ENCODE results near the gene CACNA2D4.

The CACNA2D4 gene

DNA sequence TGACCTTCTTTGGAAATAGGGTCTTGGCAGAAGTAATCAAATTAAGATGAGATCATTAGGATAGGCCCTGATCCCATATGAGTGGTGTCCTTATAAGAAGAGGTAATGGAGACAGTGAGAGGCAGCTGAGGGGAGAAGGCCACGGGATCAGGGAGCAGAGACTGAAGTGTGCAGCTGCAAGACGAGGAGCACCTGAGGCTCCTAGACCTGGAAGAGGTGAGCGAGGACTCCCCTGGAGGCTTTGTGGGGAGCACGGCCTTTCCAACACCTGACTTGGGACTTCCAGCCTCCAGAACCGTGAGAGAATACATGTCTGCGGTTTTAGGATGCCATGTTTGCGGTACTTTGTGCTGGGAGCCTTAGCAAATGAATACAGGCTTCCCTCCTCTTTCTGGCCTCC lies 60.6 kb downstream of the CACNA2D4 start:
- TF ChIP-seq, protein P1, sequence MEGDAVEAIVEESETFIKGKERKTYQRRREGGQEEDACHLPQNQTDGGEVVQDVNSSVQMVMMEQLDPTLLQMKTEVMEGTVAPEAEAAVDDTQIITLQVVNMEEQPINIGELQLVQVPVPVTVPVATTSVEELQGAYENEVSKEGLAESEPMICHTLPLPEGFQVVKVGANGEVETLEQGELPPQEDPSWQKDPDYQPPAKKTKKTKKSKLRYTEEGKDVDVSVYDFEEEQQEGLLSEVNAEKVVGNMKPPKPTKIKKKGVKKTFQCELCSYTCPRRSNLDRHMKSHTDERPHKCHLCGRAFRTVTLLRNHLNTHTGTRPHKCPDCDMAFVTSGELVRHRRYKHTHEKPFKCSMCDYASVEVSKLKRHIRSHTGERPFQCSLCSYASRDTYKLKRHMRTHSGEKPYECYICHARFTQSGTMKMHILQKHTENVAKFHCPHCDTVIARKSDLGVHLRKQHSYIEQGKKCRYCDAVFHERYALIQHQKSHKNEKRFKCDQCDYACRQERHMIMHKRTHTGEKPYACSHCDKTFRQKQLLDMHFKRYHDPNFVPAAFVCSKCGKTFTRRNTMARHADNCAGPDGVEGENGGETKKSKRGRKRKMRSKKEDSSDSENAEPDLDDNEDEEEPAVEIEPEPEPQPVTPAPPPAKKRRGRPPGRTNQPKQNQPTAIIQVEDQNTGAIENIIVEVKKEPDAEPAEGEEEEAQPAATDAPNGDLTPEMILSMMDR (IDR thresholded peaks at IDR 0.05; ENCODE audit: insufficient read depth, missing control alignments), result no peak
- FAIRE-seq (no peak), DNase-seq (ENCODE audit: insufficient read length, low spot score) (no peak)

DNA sequence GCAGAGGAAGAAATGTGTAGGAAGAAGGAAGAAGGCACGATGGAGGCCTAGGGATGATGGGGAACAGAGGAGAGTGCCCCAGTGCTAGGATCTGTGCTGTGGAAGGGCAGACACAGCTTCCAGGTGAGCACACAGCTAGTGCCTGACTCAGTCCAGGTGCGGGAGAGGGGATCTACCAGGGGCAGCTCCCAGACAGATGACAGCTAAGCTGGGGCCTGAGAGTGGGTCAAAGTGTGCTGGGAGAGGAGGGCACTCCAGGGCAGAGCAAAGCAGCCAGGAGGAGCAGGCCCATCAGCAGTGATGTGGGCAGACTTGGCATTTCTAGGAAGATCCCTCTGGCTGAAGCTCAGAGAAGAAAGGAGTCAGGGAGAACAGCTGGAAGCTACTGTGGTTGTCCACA lies 61.4 kb downstream of the CACNA2D4 start:
- TF ChIP-seq, protein P1 (IDR thresholded peaks at IDR 0.05; ENCODE audit: insufficient read depth, missing control alignments), result no peak
- FAIRE-seq, result no peak
- no peak for DNase-seq (ENCODE audit: insufficient read length, low spot score)

DNA sequence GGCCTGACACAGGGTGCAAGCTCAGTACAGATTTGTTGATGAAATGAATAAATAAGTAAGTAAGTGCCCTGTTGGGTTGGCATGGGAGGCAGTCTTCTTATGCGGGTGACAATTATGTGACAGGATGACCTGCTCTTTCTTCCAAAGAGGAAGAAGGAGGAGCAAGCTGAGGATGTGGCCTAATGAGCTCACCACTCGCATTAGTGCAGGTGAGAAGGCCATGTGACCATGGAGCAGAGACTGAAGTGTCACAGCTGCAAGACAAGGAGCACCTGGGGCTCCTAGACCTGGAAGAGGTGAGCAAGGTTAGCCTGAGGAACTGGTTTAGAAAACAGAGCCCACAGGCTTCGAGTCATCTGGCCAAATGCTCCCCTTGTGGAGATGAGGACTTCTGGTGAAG lies 63.2 kb downstream of the CACNA2D4 start:
- no peak for DNase-seq (ENCODE audit: insufficient read length, low spot score)
- TF ChIP-seq, protein P1 (IDR thresholded peaks at IDR 0.05; ENCODE audit: insufficient read depth, missing control alignments), result no peak
- FAIRE-seq, result no peak

DNA sequence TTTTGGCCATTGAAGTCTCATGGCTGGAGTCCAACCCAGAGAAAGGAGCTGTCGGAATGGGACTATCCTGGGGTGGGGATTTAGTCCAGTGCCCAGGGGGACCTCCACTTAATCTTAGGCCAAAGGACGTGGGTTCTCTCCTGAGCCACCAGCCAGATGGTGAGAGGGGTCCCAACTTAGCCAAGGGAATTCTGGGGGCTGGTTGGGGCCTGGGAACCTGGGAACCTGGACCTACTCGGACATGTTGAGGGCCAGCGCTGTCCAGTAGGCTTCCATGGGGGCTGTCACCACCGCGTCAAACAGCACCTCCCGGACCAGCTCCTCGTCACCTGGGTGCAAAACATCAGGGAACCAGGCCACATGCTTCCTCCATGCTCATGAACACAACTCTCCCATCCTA lies 64.7 kb downstream of the CACNA2D4 start:
- TF ChIP-seq, protein P1 (IDR thresholded peaks at IDR 0.05; ENCODE audit: insufficient read depth, missing control alignments), result no peak
- DNase-seq (ENCODE audit: insufficient read length, low spot score), result no peak
- no peak for FAIRE-seq

DNA sequence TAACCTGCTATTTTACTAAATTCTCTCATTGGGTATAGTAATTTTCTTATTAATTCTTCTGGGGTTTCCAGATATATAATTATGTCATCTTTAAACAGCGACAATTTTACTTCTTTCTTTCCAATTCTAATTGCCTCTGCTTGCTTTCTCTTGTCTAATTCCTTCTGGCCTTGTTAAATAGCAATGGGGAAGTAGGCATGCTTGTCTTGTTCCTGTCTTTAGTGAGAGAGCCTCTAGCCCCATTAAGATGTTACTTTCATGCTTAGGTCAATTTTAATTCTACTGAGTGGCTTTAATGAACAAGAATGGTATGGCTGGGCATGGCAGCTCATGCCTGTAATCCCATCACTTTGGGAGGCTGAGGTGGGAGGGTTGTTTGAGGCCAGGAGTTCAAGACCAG lies 66.4 kb downstream of the CACNA2D4 start:
- no peak for DNase-seq (ENCODE audit: insufficient read length, low spot score)
- FAIRE-seq, result no peak
- TF ChIP-seq, protein P1 (IDR thresholded peaks at IDR 0.05; ENCODE audit: insufficient read depth, missing control alignments), result no peak

DNA sequence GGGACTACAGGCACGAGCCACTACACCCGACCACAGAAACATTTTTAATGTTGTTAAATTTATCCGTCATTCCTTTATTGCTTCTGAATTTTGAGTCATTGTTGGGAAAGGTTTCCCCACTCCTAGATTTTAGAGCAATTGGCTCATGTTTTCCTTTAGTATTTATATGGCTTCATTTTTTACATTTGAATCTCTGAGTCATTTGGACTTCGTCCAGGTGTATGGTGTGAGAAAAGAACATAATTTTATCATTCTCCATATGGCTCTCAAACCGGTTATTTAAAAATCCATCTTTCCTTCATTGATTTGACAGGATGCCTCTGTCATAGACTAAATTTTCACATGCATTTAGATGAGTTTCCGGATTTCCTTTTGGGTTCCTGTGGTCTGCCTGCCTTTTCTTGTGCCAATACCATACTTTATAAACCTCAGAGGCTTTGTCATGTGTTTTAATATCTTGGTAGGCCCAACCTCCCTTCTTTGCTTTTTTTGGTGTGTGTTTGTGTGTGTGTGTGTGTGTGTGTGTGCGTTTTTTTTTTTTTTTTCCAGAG lies 67.2 kb downstream of the CACNA2D4 start:
- DNase-seq (ENCODE audit: insufficient read length, low spot score) (no peak), FAIRE-seq (no peak)
- TF ChIP-seq, protein P1 (IDR thresholded peaks at IDR 0.05; ENCODE audit: insufficient read depth, missing control alignments), result no peak

DNA sequence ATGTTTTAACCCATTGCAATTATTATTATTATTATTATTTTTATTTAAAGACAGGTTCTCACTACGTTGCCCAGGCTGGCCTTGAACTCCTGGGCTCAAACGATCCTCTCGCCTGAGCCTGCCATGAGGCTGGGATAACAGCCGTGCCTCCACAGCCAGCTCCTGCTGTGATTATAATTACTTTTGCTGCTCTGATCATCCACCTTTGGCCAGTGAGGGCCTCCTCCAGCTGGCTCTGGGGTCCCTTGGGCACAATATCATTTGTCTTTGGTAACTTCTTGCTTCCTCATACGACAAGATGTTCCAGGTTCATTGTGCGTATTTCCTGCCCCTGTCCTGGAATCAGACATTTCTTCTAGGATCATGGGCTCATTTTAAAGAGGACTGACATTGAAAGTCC lies 69.7 kb downstream of the CACNA2D4 start:
- TF ChIP-seq, protein P1 (IDR thresholded peaks at IDR 0.05; ENCODE audit: insufficient read depth, missing control alignments), result no peak
- DNase-seq (ENCODE audit: insufficient read length, low spot score) (no peak), FAIRE-seq (no peak)
